ENCODE measurements around the gene FBXO42.

Gene FBXO42

DNA sequence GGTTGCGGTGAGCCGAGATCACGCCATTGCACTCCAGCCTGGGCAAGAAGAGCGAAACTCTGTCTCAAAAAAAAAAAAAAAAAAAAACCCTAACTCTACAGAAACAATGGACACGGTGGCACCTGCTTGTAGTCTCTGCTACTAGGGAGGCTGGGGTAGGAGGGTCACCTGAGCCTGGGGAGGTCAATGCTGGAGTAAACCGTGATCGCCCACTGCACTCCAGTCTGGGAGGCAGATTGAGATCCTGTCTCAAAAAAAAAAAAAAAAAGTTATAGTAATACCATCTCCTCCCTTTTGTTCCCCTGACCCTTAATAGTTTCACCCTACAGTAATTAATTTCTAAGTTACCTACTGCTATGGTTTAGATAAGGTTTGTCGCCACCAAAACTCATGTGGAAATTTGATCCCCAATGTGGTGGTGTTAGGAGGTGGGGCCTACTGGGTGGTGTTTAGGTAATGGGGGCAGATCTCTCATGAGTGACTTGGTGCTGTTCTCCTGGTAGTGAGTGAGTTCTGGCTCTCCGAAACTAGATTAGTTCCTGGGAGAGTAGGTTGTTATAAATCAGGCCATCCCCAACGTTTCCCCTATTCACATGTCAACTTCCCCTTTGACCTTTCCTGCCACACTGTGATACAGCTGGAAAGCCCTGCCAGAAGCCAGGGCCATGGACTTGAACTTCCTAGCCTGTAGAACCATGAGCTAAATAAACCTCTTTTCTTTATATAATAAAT lies 9.8 kb downstream of the FBXO42 start:
- no peak for DNase-seq
- in situ Hi-C loops (cut with HindIII; ENCODE audit: low pct_ligation_motif_present, low pct_unique_long_range_greater_than_20kb, low sequenced_read_pairs) = no loop called here

DNA sequence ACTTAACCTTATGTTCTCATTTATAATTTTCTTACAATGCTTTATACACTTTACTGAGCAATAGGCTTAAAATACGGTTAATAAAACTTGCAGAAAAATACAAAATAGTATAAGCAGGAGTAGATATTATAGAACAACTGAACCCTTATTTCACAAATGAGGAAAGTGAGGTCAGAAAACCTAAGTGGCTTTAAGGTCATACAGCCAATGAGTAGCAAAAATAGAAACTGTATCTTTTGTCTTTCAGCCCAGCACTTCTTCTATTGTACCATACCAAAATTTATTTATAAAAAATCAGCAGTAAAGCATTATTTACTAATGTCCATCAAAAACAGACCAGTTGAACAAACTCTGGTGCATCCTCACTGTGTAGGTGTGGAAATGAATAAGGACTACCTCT lies 11.6 kb downstream of the FBXO42 start:
- no peak for DNase-seq
- in situ Hi-C loops (cut with HindIII; ENCODE audit: low pct_ligation_motif_present, low pct_unique_long_range_greater_than_20kb, low sequenced_read_pairs) = no loop called here

GRCh38 chr1:16338961-16339360 lies 13.3 kb downstream of the FBXO42 start:
- in situ Hi-C loops (cut with HindIII; ENCODE audit: low pct_ligation_motif_present, low pct_unique_long_range_greater_than_20kb, low sequenced_read_pairs) = no loop called here
- no peak for DNase-seq

- in situ Hi-C loops (cut with HindIII; ENCODE audit: low pct_ligation_motif_present, low pct_unique_long_range_greater_than_20kb, low sequenced_read_pairs) = no loop called here
- DNase-seq = no peak
Observed at GRCh38 chr1:16334655-16335340, 17.5 kb downstream of the FBXO42 start.

DNA sequence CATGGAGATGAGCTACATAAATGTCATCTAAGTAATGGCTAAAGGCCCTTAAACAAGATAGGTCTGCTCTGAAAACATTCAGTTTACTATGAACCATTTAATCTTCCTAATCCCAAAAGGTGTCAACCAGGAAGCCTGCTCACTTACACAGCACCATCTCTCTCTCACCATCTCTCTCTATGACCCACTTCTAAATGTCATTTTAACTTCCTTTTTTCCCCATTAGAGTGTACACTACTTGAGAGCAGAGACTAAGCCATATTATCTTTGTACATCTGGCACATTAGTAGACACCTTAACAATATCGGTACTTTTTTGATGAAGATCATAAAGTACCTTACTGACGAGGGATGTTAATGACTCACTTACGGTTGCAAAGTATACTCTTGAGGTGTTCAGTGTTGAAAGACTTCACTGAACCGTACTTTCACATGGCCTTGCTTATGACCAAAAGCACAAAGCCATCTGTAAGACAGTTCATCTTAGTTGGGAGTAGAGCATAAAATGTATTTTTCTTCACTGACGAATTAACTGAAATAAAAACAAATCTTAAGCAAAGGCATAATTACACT lies 25.4 kb downstream of the FBXO42 start:
- no peak for DNase-seq

GRCh38 chr1:16324456-16324890 lies 27.8 kb downstream of the FBXO42 start:
- DNase-seq = peak; percentile 52
- in situ Hi-C loops (cut with HindIII; ENCODE audit: low pct_ligation_motif_present, low pct_unique_long_range_greater_than_20kb, low sequenced_read_pairs) = no loop called here

More for the DNA sequence above, 25.4 kb downstream of the FBXO42 start:
- in situ Hi-C loops (cut with HindIII; ENCODE audit: low pct_ligation_motif_present, low pct_unique_long_range_greater_than_20kb, low sequenced_read_pairs) = no loop called here

GRCh38 chr1:16321176-16321867 lies 31.0 kb downstream of the FBXO42 start:
- DNase-seq = no peak
- in situ Hi-C loops (cut with HindIII; ENCODE audit: low pct_ligation_motif_present, low pct_unique_long_range_greater_than_20kb, low sequenced_read_pairs) = no loop called here

DNA sequence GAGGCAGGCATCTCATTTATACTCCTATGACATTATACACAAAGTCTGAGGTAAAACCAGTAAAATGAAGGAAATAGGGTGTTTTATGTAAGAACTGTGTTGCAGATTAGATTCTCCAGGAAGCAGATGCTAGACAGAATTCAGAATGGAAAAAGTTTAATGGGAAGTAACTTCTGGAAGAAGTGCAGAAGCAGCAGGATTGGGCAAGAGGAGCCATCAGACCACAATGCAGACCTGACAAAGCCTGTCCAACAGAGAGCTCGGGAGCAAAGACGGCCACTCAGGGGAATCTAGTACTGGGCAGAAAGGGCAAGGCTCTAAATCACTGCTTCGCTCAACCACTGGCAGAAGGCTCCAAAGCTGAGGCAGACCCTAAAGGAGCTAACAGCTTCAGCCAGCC lies 33.7 kb downstream of the FBXO42 start:
- in situ Hi-C loops (cut with HindIII; ENCODE audit: low pct_ligation_motif_present, low pct_unique_long_range_greater_than_20kb, low sequenced_read_pairs) = no loop called here
- DNase-seq = no peak

GRCh38 chr1:16315437-16315836 lies 36.8 kb downstream of the FBXO42 start:
- in situ Hi-C loops (cut with HindIII; ENCODE audit: low pct_ligation_motif_present, low pct_unique_long_range_greater_than_20kb, low sequenced_read_pairs) = no loop called here
- DNase-seq = no peak

- in situ Hi-C loops (cut with HindIII; ENCODE audit: low pct_ligation_motif_present, low pct_unique_long_range_greater_than_20kb, low sequenced_read_pairs) = no loop called here
- no peak for DNase-seq
Observed at GRCh38 chr1:16307222-16307621, 45.1 kb downstream of the FBXO42 start.

- in situ Hi-C loops (cut with HindIII; ENCODE audit: low pct_ligation_motif_present, low pct_unique_long_range_greater_than_20kb, low sequenced_read_pairs) = no loop called here
- no peak for DNase-seq
Observed at GRCh38 chr1:16302709-16303627, 49.3 kb downstream of the FBXO42 start.

GRCh38 chr1:16300436-16300835 lies 51.8 kb downstream of the FBXO42 start:
- no peak for DNase-seq
- in situ Hi-C loops (cut with HindIII; ENCODE audit: low pct_ligation_motif_present, low pct_unique_long_range_greater_than_20kb, low sequenced_read_pairs) = no loop called here

GRCh38 chr1:16298653-16299052 lies 53.6 kb downstream of the FBXO42 start:
- in situ Hi-C loops (cut with HindIII; ENCODE audit: low pct_ligation_motif_present, low pct_unique_long_range_greater_than_20kb, low sequenced_read_pairs) = no loop called here
- no peak for DNase-seq

DNA sequence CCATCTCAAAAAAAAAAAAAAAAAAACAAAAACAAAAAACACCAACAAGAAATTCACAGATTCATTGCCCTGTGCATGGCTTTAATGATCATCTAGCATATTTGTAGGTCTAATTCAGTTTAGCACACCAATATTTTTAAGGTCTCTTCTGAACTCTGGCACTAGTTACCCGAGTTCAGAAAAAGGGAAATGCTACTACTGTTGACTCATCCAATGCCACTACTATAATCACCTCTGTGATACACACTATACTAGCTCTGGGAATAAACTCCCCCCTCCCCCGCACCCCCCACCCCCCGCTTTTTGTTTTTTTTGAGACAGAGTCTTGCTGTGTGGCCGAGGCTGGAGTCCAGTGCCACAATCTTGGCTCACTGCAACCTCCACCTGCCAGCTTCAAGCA lies 55.6 kb downstream of the FBXO42 start:
- in situ Hi-C loops (cut with HindIII; ENCODE audit: low pct_ligation_motif_present, low pct_unique_long_range_greater_than_20kb, low sequenced_read_pairs) = no loop called here
- DNase-seq = no peak

DNA sequence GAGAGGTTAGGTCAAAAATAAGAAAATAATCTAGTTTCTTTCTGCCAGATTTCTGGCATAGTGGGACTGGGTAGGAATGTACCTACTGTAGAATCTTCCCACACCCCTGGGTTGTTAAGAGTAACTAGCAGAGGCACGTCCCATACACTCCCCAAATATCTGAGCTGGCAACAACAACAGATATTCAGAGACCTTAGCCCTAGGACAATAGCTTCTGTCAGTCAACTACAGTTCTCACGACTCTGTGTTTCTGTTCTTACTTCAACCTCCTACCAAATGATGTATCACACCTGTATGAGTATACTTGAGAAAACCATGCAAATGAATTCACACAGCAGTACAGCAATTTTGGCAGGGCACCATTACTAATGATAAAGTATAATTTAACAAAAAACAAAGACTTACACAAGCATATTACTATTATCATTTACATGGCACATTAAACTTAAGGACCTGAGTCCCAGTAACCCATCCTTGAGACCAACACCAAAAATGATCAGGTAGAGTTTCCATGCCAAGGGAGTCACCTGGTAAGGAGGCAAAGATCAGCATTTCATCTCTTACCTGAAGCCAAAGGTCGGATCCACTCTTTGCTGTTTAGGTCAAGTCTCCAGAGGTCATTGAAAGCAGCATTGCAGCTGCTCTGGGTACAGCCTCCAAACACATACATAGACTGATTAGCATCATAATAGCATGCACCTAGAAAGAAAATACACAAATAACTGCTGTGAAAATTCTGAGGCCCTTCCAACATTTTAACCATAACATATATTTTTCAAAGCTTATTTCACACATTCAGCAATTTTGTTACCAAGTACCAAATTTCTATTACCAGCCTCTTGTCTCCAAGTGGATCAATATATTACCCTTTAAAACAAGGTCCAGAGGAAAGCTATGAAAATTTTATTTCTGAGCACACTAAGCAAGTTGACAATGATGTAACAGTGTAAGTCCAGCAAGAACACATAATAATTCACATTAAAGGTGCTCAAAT lies 57.8 kb downstream of the FBXO42 start:
- no peak for DNase-seq
- in situ Hi-C loops (cut with HindIII; ENCODE audit: low pct_ligation_motif_present, low pct_unique_long_range_greater_than_20kb, low sequenced_read_pairs) = no loop called here

DNA sequence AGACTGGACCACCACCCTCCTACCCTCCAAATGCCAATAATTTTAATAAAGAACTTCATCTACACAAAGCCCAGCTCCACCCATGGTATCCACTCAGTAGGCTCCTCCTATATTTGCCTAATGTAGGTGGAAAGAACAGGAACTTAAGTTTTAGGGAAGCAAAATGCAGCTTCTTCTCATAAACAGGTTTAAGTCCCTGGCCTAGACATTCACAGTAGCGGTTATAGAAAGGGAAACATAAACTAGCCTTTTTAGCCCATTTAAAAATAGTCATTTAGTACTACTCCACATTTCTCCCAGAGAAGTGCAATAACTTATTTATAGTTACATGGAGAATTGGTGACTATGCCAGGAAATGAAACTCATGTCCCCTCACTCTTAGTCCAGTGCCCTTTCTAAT lies 58.7 kb downstream of the FBXO42 start:
- no peak for DNase-seq

DNA sequence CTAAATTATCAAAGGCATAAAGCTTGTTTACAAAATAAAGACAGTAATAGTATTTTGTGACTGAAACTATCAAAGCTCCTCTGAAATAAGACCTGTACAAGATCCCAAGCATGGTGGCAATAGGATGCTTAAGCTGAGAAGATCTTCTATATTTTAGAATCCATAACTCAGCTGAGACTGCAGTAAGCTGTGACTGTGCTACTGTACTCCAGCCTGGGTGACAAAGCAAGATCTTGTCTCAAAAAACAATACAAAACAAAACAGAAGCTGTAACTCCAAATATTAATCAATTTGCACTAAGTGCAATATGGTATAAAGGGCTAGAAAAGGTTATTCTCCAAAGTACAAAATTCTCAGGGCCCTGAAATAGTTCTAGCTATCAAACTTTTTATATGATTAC lies 59.5 kb downstream of the FBXO42 start:
- in situ Hi-C loops (cut with HindIII; ENCODE audit: low pct_ligation_motif_present, low pct_unique_long_range_greater_than_20kb, low sequenced_read_pairs) = no loop called here
- DNase-seq = no peak

More for the DNA sequence above, 58.7 kb downstream of the FBXO42 start:
- in situ Hi-C loops (cut with HindIII; ENCODE audit: low pct_ligation_motif_present, low pct_unique_long_range_greater_than_20kb, low sequenced_read_pairs) = no loop called here
